ENCODE data around the gene PFN1.
A peak's percentile ranks its signal among the peaks of the same experiment; 100 is the strongest.

The PFN1 gene

GRCh38 chr17:4948166-4948930, at the start of gene PFN1:
Gene PFN1, minus strand, starts transcription at chr17:4948530. Its CDS starts 136 bp downstream, at chr17:4948394.
- peak; percentile 92 for DNase-seq

DNA sequence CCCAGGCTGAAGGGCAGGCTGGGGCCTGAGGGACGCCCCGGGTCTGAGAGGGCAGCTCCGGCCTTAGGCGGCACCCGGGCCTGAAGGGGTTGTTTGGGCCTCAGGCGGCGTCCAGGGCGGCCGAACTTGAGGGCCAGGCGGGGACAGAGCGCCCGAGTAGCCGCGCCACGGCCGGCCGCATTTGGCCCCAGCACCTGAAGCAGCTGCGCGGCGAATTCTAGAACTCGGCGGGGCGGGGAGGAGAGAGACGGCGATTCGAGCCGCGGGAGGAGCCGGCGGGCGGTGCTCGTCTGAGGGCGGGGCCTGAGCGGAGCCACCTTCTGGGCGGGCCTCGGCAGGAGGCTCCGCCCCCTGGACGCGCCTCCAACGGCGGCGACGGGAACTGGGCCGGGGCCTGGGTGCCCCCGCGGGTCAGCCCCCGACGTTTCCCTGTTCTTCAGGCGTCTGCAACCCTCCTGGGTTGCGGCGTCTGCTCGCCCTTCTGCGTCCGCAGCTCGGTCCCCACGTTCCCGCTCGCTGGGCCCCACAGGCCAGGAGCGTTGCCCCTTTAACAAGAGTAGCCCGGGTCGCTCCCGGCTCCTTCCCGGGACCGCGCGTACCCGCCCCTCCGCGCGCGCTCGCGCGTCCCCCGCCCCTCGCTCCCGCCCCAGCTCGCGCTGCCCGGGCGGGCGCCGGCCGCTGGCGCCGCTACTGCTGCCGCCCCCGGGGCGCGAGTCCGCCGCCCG, 49.1 kb upstream of the PFN1 start, which contains the start of the genes INCA1 and KIF1C:
INCA1 (minus strand) TSS at position 221 of the 725 bp plus-strand sequence. CDS start 3,085 bp downstream, outside the sequence.
KIF1C (plus strand) TSS at position 649 of the 725 bp plus-strand sequence. CDS start 2,297 bp downstream, outside the sequence.
- peak; percentile 88 to 93 for DNase-seq

DNA sequence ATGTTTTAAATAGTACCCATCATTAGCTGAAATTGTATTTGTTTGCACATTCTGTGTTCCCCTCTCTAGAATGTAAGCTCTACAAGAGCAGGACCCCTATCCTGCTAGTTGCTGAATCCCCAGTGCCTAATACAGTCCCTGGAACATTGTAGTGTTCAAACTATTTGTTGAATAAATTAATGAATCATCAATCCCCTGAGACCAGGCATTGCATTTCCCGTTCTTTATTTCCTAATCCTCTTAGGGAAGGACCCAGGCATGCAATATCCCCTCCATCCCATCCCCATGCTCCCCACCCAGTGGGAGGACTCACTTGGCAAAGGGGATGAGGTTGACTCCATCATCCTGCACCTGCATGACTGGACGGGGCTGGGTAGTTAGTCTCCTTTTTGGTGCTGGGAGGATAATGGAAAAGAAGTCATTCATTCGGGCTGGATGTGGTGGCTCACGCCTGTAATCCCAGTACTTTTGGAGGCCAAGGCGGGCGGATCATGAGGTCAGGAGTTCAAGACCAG, 45.8 kb upstream of the PFN1 start:
- DNase-seq: no peak

DNA sequence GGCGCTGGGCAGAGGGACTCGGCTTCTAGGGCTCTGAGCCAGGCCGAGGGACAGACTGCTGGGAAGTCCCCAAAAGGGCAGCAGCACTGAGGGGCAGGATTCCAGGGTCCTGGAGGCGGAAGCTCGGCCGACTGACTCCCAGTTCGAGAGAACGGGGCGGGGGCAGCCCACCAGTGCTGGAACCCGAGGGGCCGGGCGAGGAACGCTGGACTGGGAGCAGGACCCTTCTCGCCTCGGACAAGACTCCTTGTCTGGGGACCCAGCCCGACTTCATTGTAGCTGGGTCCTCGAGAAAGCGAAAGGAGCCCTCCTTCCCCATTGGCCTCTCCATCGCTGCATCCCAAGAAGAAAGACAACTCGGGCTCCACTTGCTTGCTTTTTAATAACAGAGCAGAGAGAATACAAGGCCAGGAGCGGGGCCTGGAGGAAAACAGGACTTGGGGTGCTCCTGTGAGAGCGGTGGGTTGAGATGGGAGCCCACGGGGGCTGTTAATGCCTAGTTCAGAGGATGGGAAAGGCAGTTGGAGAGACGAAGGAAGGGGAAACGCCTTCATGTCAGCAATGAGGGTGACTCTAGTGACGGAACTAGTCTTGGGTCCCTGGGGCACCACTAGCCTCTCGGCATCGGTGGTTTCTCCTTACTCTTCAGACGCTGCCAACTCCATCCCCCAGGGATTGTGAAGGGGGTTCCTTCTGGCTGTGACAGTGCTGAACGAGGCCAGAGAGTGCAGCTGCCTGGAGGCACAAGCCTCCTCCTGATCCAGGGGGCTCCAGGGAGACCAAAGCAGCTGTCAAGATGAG, 39.6 kb upstream of the PFN1 start:
- DNase-seq: no peak

DNA sequence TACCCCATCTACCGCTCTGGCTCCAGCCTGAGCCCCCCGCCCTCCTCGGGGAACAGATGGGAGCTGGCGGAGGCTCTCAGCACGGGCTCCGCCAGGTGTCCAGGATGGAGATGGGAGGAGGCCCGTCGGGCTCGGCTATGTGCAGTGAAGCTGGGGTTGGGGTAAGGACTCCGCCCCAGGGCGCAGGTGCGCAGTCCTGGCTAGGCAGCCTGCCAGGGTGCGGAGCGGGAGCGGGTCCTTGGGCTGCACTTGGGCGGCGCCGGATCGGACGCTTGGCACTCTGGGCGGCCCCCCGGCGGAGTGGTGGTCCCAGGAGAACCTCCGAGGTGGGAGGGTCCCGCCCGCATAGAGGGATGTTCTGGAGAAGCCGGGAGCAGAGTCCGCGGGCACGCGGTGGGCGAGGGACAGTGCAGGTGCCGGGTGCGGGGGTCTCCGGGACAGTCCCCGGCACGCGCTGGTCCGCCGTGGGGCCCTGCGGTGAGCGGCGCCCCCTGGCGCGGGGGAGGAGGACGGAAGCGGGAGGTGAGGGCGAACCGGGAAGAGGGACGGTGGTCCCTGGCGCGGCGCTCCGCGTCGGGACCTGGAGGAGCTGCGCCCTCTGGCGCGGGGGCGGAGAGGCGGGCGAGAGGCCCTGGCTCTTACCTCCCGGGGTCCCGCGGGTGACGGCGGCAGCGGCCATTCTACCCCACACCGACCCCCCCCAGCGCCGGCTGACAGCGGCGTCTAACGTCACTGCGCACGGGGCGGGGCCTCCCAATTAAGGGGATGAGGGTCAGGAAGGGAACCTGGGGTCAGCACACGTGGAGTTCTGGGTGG, 38.8 kb upstream of the PFN1 start, which contains the start of gene CAMTA2:
CAMTA2 (minus strand) TSS at position 725 of the 816 bp plus-strand sequence. CDS start 1,453 bp downstream, outside the sequence.
- peak; percentile 93 to 94 for DNase-seq

- no peak for DNase-seq
Measured at GRCh38 chr17:4986403-4986802, 38.1 kb upstream of the PFN1 start.

DNA sequence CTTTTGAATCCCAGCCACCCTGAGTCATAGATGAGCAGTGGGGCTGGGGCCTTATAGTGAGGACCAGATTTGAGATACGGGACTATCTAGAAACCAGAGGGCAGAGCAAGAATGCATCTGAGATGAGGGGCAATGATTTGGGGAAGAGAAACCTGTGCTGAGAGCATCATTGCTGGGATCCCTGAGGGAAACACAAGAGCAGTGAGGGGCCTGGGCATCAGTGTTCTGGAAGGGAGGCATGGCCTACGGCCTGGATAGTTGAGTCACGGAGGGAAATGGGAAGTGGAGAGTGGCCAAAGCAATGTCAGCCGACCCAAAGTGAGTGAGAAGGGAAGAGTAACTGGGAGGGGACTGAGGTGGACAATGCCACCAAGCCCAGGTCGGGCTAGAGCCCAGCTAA, 34.0 kb upstream of the PFN1 start:
- DNase-seq: no peak

DNA sequence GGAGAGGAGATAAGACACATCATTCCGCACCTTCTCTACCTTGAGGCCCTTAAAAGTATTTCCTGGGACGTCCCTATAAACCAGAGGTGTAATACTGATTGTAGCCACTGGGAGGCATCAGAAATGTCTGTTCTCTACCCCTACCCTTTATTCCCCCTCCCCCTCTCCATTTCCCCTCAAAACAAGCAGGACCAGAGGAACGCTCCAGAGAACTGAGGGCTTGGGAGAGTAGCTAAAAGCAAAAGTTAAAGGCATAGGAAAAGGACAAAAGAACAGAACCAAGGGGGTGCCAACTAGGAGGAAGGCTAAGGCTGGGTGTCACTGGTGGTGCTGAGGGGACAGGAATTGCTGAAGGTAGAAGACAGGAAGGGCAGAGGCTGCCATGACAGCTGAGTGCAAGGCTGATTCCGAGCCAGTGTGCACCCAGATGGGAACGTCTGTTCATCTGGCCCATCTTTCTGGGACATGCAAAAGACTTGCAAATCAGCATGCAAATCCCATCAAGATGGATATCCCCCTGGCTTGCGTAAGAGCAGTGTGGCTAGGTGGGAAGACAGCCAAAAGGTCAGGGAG, 32.4 kb upstream of the PFN1 start:
- peak in 1 of 2 donors; percentile 55 for DNase-seq

DNA sequence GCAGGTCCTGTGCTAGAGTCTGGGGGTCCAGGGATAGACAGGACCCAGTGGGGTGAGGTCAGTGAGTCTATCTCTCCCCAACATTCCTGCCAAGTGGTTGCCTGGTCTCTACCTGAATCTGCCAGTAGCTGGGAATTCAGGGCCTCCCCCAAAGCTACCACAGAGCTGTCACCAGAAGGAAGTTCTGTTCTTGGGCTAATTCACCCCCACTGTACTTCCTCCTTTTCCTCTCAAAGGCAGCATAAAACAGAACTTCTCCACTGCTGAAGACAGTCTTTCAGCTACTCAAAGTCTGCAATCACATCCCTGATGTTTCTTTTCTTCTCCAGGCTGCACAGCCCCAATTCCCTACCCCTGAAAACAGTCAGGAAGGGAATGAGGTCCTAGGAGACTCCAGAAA, 30.4 kb upstream of the PFN1 start:
- DNase-seq: no peak

DNA sequence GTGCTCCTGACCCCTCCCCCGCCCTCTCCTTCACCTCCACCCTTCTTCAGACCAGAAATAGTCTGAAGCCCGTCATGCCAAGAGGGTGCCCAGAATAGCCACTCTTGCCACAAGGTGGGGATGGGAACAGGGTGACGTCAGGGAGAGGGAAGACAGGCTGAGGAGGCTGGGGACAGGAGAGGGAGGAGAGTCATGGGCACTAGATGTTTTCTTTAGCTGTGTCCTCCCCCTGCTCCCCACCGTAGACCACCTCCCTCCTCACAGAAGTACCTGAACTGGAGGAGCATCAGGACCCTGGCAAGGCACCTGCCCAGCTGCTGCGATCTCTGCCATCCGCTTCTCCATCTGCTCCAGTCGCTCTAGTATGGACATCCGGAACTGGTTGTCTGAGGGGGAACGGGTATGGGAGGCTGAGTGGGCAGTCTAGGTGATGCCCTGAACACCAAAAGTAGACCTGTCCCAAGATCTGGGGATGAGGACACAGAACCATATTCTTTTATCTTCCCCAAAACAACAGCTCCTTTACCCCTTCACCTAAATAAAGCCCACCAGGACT, 25.9 kb upstream of the PFN1 start:
- no peak for DNase-seq

GRCh38 chr17:4973256-4974114, 25.2 kb upstream of the PFN1 start:
- no peak for DNase-seq

DNA sequence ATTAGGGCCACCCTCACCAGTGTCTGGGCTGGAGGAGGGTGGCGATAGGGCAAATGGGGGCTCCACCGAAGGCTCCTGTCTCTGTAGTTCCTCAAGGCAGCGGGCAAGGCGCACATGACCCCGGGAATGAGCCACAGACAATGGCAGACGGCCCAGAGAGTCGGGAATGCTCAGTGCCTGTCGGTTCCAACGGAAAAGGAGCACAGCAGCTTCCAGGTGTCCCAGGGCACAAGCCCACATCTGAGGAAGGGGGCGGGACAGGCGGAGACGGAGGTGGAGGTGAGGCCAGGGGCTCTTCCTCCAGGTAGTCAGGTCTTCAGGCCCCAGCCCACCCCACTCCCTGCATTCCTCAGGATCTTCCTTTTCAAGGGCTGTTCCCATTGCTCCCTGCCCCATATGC, 24.4 kb upstream of the PFN1 start:
- no peak for DNase-seq

- DNase-seq: no peak
Measured at GRCh38 chr17:4972322-4972721, 24.0 kb upstream of the PFN1 start.

DNA sequence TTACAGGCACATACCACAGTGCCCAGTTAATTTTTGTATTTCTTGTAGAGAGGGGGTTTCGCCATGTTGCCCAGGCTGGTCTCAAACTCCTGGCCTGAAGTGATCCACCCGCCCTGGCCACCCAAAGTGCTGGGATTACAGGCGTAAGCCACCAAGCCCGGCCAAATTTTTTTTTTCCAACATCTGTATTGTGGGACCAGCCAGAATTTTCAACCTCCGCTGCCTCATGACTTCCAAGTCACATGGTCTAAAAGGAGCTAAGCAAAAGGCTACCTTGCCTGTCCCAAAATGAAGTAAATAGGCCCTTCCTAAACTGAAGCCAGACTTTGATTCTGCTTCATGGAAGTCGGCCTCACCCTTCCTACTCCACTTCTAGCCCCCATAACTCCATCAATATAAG, 23.5 kb upstream of the PFN1 start:
- no peak for DNase-seq

DNA sequence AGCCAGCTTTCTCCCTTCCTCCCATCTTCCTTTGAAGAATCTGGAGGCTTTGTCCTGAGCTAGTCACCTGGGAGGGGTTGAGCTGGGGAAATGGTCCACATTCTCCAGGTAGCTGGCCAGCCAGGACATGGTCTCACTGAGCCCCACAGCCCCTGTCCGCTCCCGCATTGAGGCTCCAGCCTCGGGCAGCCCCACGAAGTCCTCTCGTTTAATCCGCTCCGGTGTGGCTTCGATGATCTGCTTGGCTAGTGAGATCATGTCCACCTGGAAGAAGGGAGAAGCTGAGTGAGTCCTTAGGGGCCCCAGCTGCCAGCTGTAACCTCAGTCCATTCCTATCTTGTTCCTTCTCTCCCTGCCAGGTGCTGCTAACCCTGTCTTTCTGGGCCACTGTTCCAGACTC, 21.9 kb upstream of the PFN1 start:
- no peak for DNase-seq

GRCh38 chr17:4969551-4970173, 21.3 kb upstream of the PFN1 start:
- DNase-seq: peak in 1 of 2 donors; percentile 50

DNA sequence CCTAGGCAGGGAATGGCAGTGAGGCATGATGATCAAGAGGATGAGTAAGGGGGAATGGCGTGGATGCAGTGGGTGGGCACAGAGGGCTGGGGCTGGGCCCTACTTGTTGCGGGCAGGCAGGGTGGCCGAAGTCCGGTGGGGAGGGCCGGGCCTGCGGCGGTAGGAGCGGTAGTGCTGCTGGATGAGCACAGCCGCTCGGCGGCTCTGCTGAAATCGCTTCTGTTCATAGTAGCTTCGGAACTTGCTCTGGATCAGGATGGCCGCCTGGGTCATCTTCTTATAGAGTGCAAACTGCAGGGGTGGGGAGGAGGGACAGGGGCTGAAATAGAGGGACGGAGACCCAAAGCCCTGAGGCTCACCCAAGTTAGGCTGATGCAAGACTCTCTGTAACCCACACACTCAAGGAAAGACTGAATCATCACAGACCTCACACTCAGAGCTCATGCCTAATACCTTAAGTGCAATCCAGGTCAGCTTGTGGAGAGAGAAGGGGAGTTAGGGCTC, 20.8 kb upstream of the PFN1 start:
- DNase-seq: peak; percentile 53 to 64

- peak; percentile 49 to 52 for DNase-seq
Measured at GRCh38 chr17:4968486-4969046, 20.2 kb upstream of the PFN1 start.
